Measurements from ENCODE around the gene MEIG1.

- TF ChIP-seq POLR2A (IDR thresholded peaks at IDR 0.05) (no peak), CTCF (IDR thresholded peaks at IDR 0.05) (no peak), EP300 (IDR thresholded peaks at IDR 0.05) (no peak)
Measured at GRCh38 chr10:14952851-14953423, 6.3 kb upstream of the MEIG1 start.
